MM.1S (cell line): Measurements from ENCODE around the gene PLD1.

ENCODE experiments used
- EZH2 ChIP-seq: fragments of 300-600 bp; sonication (generic); optimal IDR thresholded peaks from 2 replicates; pipeline ENCODE3; 2017; ENCODE audit warnings: low read depth, mild to moderate bottlenecking, antibody characterized with exemption, low read length, mixed read lengths
- TF ChIP-seq, protein P1 (sequence below): fragments of 300-600 bp; sonication (generic); IDR thresholded peaks from 2 replicates; pipeline ENCODE4 v1.5.1; 2016; ENCODE audit warnings: antibody characterized with exemption, low read length, mixed read lengths

DNA sequence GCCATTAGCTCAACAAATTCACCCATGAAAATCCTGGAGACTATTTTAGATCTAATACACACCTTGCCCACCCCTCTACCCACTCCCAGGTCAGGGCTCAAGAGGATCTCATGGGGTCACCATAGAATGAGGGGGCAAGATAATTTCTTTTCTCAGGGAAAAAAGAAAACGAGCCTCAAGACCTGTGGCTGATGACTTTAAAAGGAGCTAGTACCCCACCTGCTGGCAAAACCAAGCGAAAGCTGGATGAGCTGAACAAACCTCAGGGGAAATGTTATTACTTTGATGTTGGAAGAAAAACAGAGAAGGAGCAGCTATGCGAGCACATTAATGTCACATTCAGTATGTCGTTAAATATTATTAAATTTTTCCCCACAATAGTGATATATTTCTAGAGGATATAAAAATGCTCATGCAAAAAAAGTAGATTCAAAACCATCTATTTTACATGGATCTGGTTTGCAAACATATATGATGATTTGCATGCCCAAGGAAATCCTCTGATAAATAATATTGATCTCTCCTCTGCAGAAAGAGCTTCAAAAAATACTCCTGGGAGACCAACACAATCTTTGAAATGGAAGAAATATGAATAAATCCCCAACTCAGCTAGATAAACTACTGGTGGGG is 37.7 kb downstream of the PLD1 start:
- TF ChIP-seq, protein P1, sequence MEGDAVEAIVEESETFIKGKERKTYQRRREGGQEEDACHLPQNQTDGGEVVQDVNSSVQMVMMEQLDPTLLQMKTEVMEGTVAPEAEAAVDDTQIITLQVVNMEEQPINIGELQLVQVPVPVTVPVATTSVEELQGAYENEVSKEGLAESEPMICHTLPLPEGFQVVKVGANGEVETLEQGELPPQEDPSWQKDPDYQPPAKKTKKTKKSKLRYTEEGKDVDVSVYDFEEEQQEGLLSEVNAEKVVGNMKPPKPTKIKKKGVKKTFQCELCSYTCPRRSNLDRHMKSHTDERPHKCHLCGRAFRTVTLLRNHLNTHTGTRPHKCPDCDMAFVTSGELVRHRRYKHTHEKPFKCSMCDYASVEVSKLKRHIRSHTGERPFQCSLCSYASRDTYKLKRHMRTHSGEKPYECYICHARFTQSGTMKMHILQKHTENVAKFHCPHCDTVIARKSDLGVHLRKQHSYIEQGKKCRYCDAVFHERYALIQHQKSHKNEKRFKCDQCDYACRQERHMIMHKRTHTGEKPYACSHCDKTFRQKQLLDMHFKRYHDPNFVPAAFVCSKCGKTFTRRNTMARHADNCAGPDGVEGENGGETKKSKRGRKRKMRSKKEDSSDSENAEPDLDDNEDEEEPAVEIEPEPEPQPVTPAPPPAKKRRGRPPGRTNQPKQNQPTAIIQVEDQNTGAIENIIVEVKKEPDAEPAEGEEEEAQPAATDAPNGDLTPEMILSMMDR, result peak; percentile 91
- TF ChIP-seq EZH2, result no peak
